HCT116 (cell line): ENCODE data around the gene SZT2. TPM values are rescaled to one million over a fixed set of nuclear protein-coding genes. Genes with fewer than 3 reads are reported as not detected.
A peak's percentile ranks its signal among the peaks of the same experiment; 100 is the strongest.

ENCODE experiments used
- ATAC-seq: fragments of 200-7000 bp; cut with Tn5 transposase; 2 replicates; pipeline ENCODE4 v1.9.1; 2020; ENCODE audit warnings: mild to moderate bottlenecking, moderate library complexity
- BruUV-seq: library from RNA; stranded (reverse); fragments of 400-500 nt; replicated peaks from 2 replicates; lab custom pipeline; 2021; lab: Mats Ljungman, UMichigan
- CTCF ChIA-PET: fragments of 300-600 bp; sonication (Branson Sonifier 250); formaldehyde crosslinking; loops from one replicate; lab custom pipeline; 2021; ENCODE audit warnings: antibody characterized with exemption; lab: Charles Lee
- POLR2A ChIA-PET: fragments of 300-600, 350-600 bp; sonication (Branson Sonifier 250); formaldehyde crosslinking; loops from one replicate; lab custom pipeline; 2021; ENCODE audit warnings: antibody characterized with exemption; lab: Charles Lee
- RAD21 ChIA-PET, 2 experiments: fragments of 300-600 bp; sonication (Branson Sonifier 250); formaldehyde crosslinking; loops; one replicate each; lab custom pipeline; 2023; ENCODE audit warnings: low total read pairs in 2 of 2; ENCODE audit not compliant: uncharacterized antibody in 2 of 2, unreplicated experiment in 2 of 2, low non-redundant PET in 1 of 2; lab: Charles Lee
- DNase-seq: peaks from one replicate; pipeline ENCODE4 v3.0.0-alpha.2; 2010; ENCODE audit warnings: low read depth, low spot score
- H2AFZ ChIP-seq: fragments of 200-600 bp; shearing (Covaris generic), sonication (generic); 2 replicates; pipeline ENCODE4 v1.6.1; 2017; ENCODE audit warnings: low read depth, mixed run types, mixed read lengths, antibody characterized with exemption, low read length; ENCODE audit not compliant: poor library complexity, severe bottlenecking
- H3K27ac ChIP-seq: 2 replicates; pipeline ENCODE4 v1.5.1; 2012; ENCODE audit warnings: low read depth, low read length
- H3K27me3 ChIP-seq: fragments of 200-600 bp; sonication (generic); 2 replicates; pipeline ENCODE4 v1.6.1; 2016; ENCODE audit warnings: mixed run types, low read length, mixed read lengths; ENCODE audit not compliant: insufficient read depth
- H3K36me3 ChIP-seq, 2 experiments: fragments of 200-500 bp in 1 of 2; fragments of 200-600 bp in 1 of 2; sonication (Bioruptor generic) in 1 of 2; sonication (generic) in 1 of 2; 2 replicates each; pipeline versions ENCODE4 v1.5.1 to v1.6.1; 2014 to 2016; ENCODE audit warnings: low read length in 2 of 2, inconsistent platforms in 1 of 2, mixed read lengths in 1 of 2, mixed run types in 1 of 2; ENCODE audit not compliant: insufficient read depth in 2 of 2, control insufficient read depth in 1 of 2
- H3K4me1 ChIP-seq, 2 experiments: fragments of 200-600 bp in 1 of 2; sonication (generic) in 1 of 2; 2 replicates each; pipeline versions ENCODE4 v1.5.1 to v1.6.1; 2012 to 2017; ENCODE audit warnings: low read length in 2 of 2, inconsistent platforms in 1 of 2, mild to moderate bottlenecking in 1 of 2, mixed read lengths in 1 of 2, mixed run types in 1 of 2, moderate library complexity in 1 of 2; ENCODE audit not compliant: insufficient read depth in 2 of 2, control insufficient read depth in 1 of 2
- H3K4me2 ChIP-seq: fragments of 200-600 bp; sonication (generic); 2 replicates; pipeline ENCODE4 v1.6.1; 2017; ENCODE audit warnings: mixed run types, low read length, mixed read lengths
- H3K4me3 ChIP-seq, 2 experiments: fragments of 200-600 bp in 1 of 2; sonication (generic) in 1 of 2; replicated peaks in 1 of 2; 2 replicates each; pipeline ENCODE4 v1.5.1; 2011 to 2016; ENCODE audit warnings: low read length in 2 of 2, control low read depth in 1 of 2, low read depth in 1 of 2, mild to moderate bottlenecking in 1 of 2, mixed read lengths in 1 of 2, mixed run types in 1 of 2
- H3K79me2 ChIP-seq: fragments of 200-600 bp; sonication (generic); 2 replicates; pipeline ENCODE4 v1.6.1; 2017; ENCODE audit warnings: mild to moderate bottlenecking, mixed run types, low read length, moderate library complexity, mixed read lengths; ENCODE audit not compliant: insufficient read depth
- H3K9ac ChIP-seq: fragments of 200-600 bp; sonication (generic); 2 replicates; pipeline ENCODE4 v1.6.1; 2016; ENCODE audit warnings: low read length, mixed read lengths
- H3K9me2 ChIP-seq: fragments of 200-600 bp; sonication (generic), shearing (Covaris generic); 2 replicates; pipeline ENCODE4 v1.6.1; 2017; ENCODE audit warnings: mixed run types, mild to moderate bottlenecking, moderate library complexity; ENCODE audit not compliant: insufficient read depth
- H3K9me3 ChIP-seq, 2 experiments: fragments of 200-500 bp in 1 of 2; fragments of 200-600 bp in 1 of 2; sonication (Bioruptor generic) in 1 of 2; sonication (generic) in 1 of 2; 2 replicates each; pipeline ENCODE4 v1.6.1; 2014 to 2017; ENCODE audit warnings: low read length in 2 of 2, mixed read lengths in 2 of 2, inconsistent platforms in 1 of 2, low read depth in 1 of 2, mild to moderate bottlenecking in 1 of 2, mixed run types in 1 of 2, moderate library complexity in 1 of 2; ENCODE audit not compliant: control insufficient read depth in 1 of 2, insufficient read depth in 1 of 2
- H4K20me1 ChIP-seq: fragments of 200-600 bp; sonication (generic), shearing (Covaris generic); 2 replicates; pipeline ENCODE4 v1.6.1; 2017; ENCODE audit warnings: mixed run types, mild to moderate bottlenecking, moderate library complexity; ENCODE audit not compliant: insufficient read depth
- CBX3 ChIP-seq: IDR thresholded peaks from 2 replicates; pipeline ENCODE4 v1.6.1; 2012; ENCODE audit warnings: low read depth
- EGR1 ChIP-seq: IDR thresholded peaks from 2 replicates; pipeline ENCODE4 v1.6.1; 2012; ENCODE audit warnings: low read depth
- ELF1 ChIP-seq: IDR thresholded peaks from 2 replicates; pipeline ENCODE4 v1.6.1; 2012; ENCODE audit warnings: low read depth, borderline replicate concordance
- EZH2 ChIP-seq: fragments of 200-600 bp; sonication (generic); IDR thresholded peaks from 2 replicates; pipeline ENCODE4 v1.6.1; 2017; ENCODE audit warnings: antibody characterized with exemption, mixed run types
- POLR2A ChIP-seq: IDR thresholded peaks from 2 replicates; pipeline ENCODE4 v1.7.0; 2011; ENCODE audit warnings: borderline replicate concordance; ENCODE audit not compliant: insufficient read depth, insufficient read length; ENCODE audit errors: extremely low read depth
- POLR2AphosphoS5 ChIP-seq: IDR thresholded peaks from 2 replicates; pipeline ENCODE4 v1.6.1; 2011; ENCODE audit warnings: mild to moderate bottlenecking, low read depth, low read length, moderate library complexity
- RAD21 ChIP-seq: IDR thresholded peaks from 2 replicates; pipeline ENCODE4 v1.6.1; 2012; ENCODE audit warnings: low read depth, mild to moderate bottlenecking
- SIN3A ChIP-seq: IDR thresholded peaks from 2 replicates; pipeline ENCODE4 v1.6.1; 2012; ENCODE audit warnings: low read depth
- SRF ChIP-seq: IDR thresholded peaks from 2 replicates; pipeline ENCODE4 v1.6.1; 2012; ENCODE audit warnings: low read depth
- TCF7L2 ChIP-seq: IDR thresholded peaks from 2 replicates; pipeline ENCODE4 v1.7.0; 2011; ENCODE audit warnings: borderline replicate concordance, inconsistent platforms; ENCODE audit not compliant: insufficient read depth, insufficient read length; ENCODE audit errors: extremely low read depth
- intact Hi-C: fragments of 100-400 bp; cut with micrococcal nuclease; formaldehyde crosslinking; loops from 2 replicates; pipeline ENCODE4 v1.10.0; 2022
- total RNA-seq: library from RNA; stranded (reverse); gene quantifications from one replicate; pipeline ENCODE4 v1.2.1, GENCODE V29; 2021; ENCODE audit not compliant: unreplicated experiment
- TF ChIP-seq, protein P1 (sequence below): IDR thresholded peaks from 2 replicates; pipeline ENCODE4 v1.6.1; 2012
- TF ChIP-seq, protein P2 (sequence below): IDR thresholded peaks from 2 replicates; pipeline ENCODE4 v1.6.1; 2012
- TF ChIP-seq, protein P3 (sequence below), 3 experiments: fragments of 200-600 bp in 1 of 3; sonication (generic) in 1 of 3; IDR thresholded peaks in 2 of 3; conservative IDR thresholded peaks in 1 of 3; 2 replicates each; pipeline ENCODE4 v1.5.1; 2012 to 2017; ENCODE audit warnings: low read depth in 2 of 3, low read length in 2 of 3, antibody characterized with exemption in 1 of 3, borderline replicate concordance in 1 of 3, control low read depth in 1 of 3, mild to moderate bottlenecking in 1 of 3, mixed read lengths in 1 of 3, mixed run types in 1 of 3, moderate library complexity in 1 of 3; ENCODE audit not compliant: insufficient read depth in 1 of 3
- TF ChIP-seq, protein P4 (sequence below): IDR thresholded peaks from 2 replicates; pipeline ENCODE4 v1.6.1; 2012; ENCODE audit warnings: low read depth

SZT2 gene
- total RNA-seq, 1 experiment from 2014 or later: 43.0 TPM

DNA sequence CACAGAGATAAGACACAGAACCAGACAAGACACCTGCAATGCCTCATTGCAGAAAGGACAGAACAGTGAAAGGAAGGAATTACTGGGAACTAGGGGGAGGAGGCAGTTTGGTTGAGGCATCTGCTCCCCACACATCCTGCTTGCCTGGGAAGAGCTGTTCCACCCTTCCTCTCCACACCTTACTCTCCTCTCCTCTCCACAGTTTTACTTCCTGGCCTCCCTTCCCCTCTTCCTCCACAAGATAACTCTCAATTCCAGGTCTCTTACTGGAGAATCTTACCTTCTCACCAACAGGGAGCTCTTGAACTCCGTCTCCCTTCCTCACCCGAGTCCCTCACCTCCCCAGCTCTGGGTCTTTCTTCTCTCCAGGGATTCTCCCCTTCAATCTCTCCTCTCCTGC lies 24.0 kb upstream of the SZT2 start (continued):
- TF ChIP-seq EZH2 (no peak), ELF1 (no peak), SRF (no peak), CBX3 (no peak), RAD21 (no peak), SIN3A (no peak)
- TF ChIP-seq, protein P1, sequence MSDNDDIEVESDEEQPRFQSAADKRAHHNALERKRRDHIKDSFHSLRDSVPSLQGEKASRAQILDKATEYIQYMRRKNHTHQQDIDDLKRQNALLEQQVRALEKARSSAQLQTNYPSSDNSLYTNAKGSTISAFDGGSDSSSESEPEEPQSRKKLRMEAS: no peak
- TF ChIP-seq, protein P2, sequence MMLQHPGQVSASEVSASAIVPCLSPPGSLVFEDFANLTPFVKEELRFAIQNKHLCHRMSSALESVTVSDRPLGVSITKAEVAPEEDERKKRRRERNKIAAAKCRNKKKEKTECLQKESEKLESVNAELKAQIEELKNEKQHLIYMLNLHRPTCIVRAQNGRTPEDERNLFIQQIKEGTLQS: no peak
- TF ChIP-seq, protein P3, sequence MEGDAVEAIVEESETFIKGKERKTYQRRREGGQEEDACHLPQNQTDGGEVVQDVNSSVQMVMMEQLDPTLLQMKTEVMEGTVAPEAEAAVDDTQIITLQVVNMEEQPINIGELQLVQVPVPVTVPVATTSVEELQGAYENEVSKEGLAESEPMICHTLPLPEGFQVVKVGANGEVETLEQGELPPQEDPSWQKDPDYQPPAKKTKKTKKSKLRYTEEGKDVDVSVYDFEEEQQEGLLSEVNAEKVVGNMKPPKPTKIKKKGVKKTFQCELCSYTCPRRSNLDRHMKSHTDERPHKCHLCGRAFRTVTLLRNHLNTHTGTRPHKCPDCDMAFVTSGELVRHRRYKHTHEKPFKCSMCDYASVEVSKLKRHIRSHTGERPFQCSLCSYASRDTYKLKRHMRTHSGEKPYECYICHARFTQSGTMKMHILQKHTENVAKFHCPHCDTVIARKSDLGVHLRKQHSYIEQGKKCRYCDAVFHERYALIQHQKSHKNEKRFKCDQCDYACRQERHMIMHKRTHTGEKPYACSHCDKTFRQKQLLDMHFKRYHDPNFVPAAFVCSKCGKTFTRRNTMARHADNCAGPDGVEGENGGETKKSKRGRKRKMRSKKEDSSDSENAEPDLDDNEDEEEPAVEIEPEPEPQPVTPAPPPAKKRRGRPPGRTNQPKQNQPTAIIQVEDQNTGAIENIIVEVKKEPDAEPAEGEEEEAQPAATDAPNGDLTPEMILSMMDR (IDR thresholded peaks at IDR 0.05 in 2 of 3, conservative IDR thresholded peaks at IDR 0.05 in 1 of 3; ENCODE audit: borderline replicate concordance in 1 of 3, insufficient read depth in 1 of 3, low read depth in 2 of 3, low read length in 2 of 3): no peak
- TF ChIP-seq, all 23 proteins: peak for 0

DNA sequence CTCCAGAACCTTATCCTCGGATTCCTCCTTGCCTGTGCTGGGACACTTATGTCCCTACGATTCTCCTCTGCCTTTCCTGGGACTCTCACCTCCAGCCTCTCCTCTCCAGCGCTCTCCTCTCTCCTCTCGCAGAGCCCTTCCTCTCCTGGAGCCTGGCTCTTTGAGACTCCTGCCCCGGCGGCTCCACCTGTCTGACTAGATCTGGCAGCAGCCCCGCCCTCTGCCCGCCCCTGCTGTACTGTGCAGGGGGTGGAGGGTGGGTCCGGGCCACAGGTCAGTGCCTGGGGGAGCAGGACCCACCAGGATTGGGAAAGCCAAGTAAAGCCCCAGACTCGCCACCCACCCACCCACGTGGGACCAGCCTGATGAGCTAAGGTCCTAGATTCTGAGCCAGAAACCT lies 23.5 kb upstream of the SZT2 start:
- peak overlapping the region; percentile 98 for H3K9ac ChIP-seq
- H3K36me3 ChIP-seq: peaks cover 20 to 29% of the 10 kb centered on the region in 2 experiments
- peak overlapping the region; percentile 75 to 98 for H3K4me3 ChIP-seq
- H3K9me2 ChIP-seq: no peaks in the 10 kb centered on the region
- no peaks in the 10 kb centered on the region for H3K27me3 ChIP-seq
- RAD21 ChIA-PET: no interaction called here
- ATAC-seq (peak; percentile 47), DNase-seq (no peak)
- TF ChIP-seq EGR1: no peak
- TF ChIP-seq, protein P4, sequence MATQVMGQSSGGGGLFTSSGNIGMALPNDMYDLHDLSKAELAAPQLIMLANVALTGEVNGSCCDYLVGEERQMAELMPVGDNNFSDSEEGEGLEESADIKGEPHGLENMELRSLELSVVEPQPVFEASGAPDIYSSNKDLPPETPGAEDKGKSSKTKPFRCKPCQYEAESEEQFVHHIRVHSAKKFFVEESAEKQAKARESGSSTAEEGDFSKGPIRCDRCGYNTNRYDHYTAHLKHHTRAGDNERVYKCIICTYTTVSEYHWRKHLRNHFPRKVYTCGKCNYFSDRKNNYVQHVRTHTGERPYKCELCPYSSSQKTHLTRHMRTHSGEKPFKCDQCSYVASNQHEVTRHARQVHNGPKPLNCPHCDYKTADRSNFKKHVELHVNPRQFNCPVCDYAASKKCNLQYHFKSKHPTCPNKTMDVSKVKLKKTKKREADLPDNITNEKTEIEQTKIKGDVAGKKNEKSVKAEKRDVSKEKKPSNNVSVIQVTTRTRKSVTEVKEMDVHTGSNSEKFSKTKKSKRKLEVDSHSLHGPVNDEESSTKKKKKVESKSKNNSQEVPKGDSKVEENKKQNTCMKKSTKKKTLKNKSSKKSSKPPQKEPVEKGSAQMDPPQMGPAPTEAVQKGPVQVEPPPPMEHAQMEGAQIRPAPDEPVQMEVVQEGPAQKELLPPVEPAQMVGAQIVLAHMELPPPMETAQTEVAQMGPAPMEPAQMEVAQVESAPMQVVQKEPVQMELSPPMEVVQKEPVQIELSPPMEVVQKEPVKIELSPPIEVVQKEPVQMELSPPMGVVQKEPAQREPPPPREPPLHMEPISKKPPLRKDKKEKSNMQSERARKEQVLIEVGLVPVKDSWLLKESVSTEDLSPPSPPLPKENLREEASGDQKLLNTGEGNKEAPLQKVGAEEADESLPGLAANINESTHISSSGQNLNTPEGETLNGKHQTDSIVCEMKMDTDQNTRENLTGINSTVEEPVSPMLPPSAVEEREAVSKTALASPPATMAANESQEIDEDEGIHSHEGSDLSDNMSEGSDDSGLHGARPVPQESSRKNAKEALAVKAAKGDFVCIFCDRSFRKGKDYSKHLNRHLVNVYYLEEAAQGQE: no peak
- TF ChIP-seq ELF1: no peak
- TF ChIP-seq POLR2A: peak; percentile 68
- TF ChIP-seq POLR2AphosphoS5: peak; percentile 85
- peak; percentile 20 for TF ChIP-seq TCF7L2
- H4K20me1 ChIP-seq: peaks cover 3% of the 10 kb centered on the region; the same call in 1 of the 2 replicates
- POLR2A ChIA-PET: no interaction called here
- H3K4me1 ChIP-seq: peaks cover 10 to 81% of the 10 kb centered on the region in 2 experiments
- peaks cover 61% of the 10 kb centered on the region for H3K79me2 ChIP-seq
- CTCF ChIA-PET: no interaction called here
- intact Hi-C loops: no loop called here
- H3K4me2 ChIP-seq: peak overlapping the region; percentile 94
- no peak overlapping the region for H2AFZ ChIP-seq
- H3K9me3 ChIP-seq: no peaks in the 10 kb centered on the region
- H3K27ac ChIP-seq: peak overlapping the region; percentile 98
- no TSS peak for BruUV-seq
